A549 (cell line): ENCODE measurements around the gene GUCA2B.

ENCODE experiments used
- CHD4 ChIP-seq: fragments of 200-600 bp; sonication (generic); IDR thresholded peaks from 2 replicates; pipeline ENCODE4 v1.6.1; 2016; ENCODE audit warnings: antibody characterized with exemption, mild to moderate bottlenecking, borderline replicate concordance
- EP300 ChIP-seq, 2 experiments: fragments of >200 bp; sonication (Bioruptor Twin); formaldehyde crosslinking; IDR thresholded peaks; 2 replicates in 1 of 2; 3 replicates in 1 of 2; pipeline ENCODE4 v1.6.1; 2016 to 2017
- FOSB ChIP-seq: fragments of 250-450 bp; sonication (Bioruptor Pico); IDR thresholded peaks from 2 replicates; pipeline ENCODE4 v1.5.0; 2020; ENCODE audit warnings: mild to moderate bottlenecking, moderate library complexity
- FOSL2 ChIP-seq, 2 experiments: fragments of 450-650 bp in 1 of 2; fragments of >200 bp in 1 of 2; sonication (Bioruptor Twin) in 1 of 2; formaldehyde crosslinking; IDR thresholded peaks; 2 replicates each; pipeline versions ENCODE4 v1.5.0 to v1.6.1; 2016 to 2020; ENCODE audit warnings: mild to moderate bottlenecking in 1 of 2, moderate library complexity in 1 of 2
- HDAC2 ChIP-seq: fragments of 200-600 bp; sonication (generic); IDR thresholded peaks from 2 replicates; pipeline ENCODE4 v1.6.1; 2016
- HEYL ChIP-seq: fragments of 250-450 bp; sonication (Bioruptor Pico); IDR thresholded peaks from 2 replicates; pipeline ENCODE4 v1.8.0; 2021; ENCODE audit warnings: mild to moderate bottlenecking, moderate library complexity
- HOXA7 ChIP-seq: fragments of 250-450 bp; sonication (Bioruptor Pico); IDR thresholded peaks from 2 replicates; pipeline ENCODE4 v1.5.0; 2020; ENCODE audit warnings: mild to moderate bottlenecking, moderate library complexity
- KDM1A ChIP-seq: fragments of 200-600 bp; sonication (generic); IDR thresholded peaks from 2 replicates; pipeline ENCODE4 v1.6.1; 2016; ENCODE audit warnings: low read depth, mild to moderate bottlenecking
- RCOR1 ChIP-seq: fragments of 150-350 bp; IDR thresholded peaks from 2 replicates; pipeline ENCODE4 v1.6.1; 2014; ENCODE audit warnings: antibody characterized with exemption, low read length, low read depth
- SMC3 ChIP-seq: fragments of >200 bp; sonication (Bioruptor Twin); formaldehyde crosslinking; IDR thresholded peaks from 3 replicates; pipeline ENCODE4 v1.6.1; 2018; ENCODE audit warnings: inconsistent platforms
- TF ChIP-seq, protein P1 (sequence below): fragments of >200 bp; sonication (Bioruptor Twin); formaldehyde crosslinking; IDR thresholded peaks from 3 replicates; pipeline ENCODE4 v1.5.1; 2016

DNA sequence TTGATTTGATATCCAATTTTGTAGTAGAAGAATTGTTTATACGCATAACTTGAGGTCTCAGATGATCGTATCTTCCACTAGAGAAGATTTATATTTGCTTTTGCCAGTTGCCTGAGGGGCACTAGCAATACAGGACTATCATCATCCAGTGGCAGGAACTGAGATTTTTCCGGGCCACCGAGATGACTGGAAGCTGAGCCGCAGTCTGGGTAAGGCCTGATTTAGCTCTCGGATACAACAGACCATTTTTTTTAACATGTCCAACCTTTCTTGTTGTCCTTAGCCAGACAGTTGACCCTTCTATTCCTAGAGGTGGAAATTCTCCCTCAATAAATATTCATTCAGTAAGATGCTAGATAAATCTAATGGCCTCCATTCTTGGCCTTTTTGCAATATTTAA is 25.4 kb upstream of the GUCA2B start:
- TF ChIP-seq CHD4 (no peak), HOXA7 (CRISPR knock-in tag) (no peak), FOSB (CRISPR knock-in tag) (no peak), RCOR1 (no peak), SMC3 (no peak), FOSL2 (IDR thresholded peaks at IDR 0.05) (no peak), FOSL2 (CRISPR knock-in tag; IDR thresholded peaks at IDR 0.05) (no peak), HDAC2 (no peak), HEYL (CRISPR knock-in tag) (no peak), KDM1A (no peak), EP300 (IDR thresholded peaks at IDR 0.05) (no peak)
- TF ChIP-seq, protein P1, sequence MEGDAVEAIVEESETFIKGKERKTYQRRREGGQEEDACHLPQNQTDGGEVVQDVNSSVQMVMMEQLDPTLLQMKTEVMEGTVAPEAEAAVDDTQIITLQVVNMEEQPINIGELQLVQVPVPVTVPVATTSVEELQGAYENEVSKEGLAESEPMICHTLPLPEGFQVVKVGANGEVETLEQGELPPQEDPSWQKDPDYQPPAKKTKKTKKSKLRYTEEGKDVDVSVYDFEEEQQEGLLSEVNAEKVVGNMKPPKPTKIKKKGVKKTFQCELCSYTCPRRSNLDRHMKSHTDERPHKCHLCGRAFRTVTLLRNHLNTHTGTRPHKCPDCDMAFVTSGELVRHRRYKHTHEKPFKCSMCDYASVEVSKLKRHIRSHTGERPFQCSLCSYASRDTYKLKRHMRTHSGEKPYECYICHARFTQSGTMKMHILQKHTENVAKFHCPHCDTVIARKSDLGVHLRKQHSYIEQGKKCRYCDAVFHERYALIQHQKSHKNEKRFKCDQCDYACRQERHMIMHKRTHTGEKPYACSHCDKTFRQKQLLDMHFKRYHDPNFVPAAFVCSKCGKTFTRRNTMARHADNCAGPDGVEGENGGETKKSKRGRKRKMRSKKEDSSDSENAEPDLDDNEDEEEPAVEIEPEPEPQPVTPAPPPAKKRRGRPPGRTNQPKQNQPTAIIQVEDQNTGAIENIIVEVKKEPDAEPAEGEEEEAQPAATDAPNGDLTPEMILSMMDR: no peak
